SK-N-MC (cell line): ENCODE measurements around the gene FNDC3A.

Source experiments
- EZH2 ChIP-seq: fragments of 200-600 bp; sonication (generic); IDR thresholded peaks from one replicate; pipeline ENCODE4 v1.6.1; 2017; ENCODE audit warnings: antibody characterized with exemption
- FOXP2 ChIP-seq: optimal IDR thresholded peaks from 2 replicates; pipeline ENCODE3; 2011; ENCODE audit warnings: mild to moderate bottlenecking, moderate library complexity; ENCODE audit not compliant: insufficient read depth; ENCODE audit errors: extremely low read length, control extremely low read depth
- POLR2AphosphoS5 ChIP-seq: IDR thresholded peaks from 2 replicates; pipeline ENCODE4 v1.6.1; 2012; ENCODE audit warnings: mild to moderate bottlenecking, low read depth, low read length, borderline replicate concordance

DNA sequence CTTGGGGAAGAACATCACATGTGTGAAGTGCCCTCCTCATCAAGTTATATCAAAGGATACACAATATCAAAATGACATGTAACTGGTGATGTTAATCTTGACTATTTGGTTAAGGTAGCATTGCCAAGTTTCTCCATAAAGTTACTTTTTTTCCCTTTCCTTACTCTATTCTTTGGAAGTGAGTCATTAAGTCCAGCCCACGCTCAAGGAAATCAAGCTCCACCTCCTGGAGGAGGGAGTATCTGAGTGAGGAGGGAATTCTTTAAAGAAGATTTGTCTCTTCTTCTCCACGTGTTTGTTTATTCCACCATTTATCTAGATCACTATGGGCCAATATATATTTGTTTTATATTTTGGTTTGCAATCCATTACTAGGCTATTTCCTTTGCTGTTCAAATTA lies 33.6 kb upstream of the FNDC3A start:
- no peak for TF ChIP-seq EZH2
- no peak for TF ChIP-seq POLR2AphosphoS5
- TF ChIP-seq FOXP2: no peak
